ENCODE data around the gene KDM2A.

KDM2A gene

GRCh38 chr11:67278135-67278938 lies 159.3 kb downstream of the KDM2A start:
- peaks cover 62 to 70% of the 10 kb centered on the region in 2 donors for H3K36me3 Mint-ChIP-seq
- DNase-seq (no peak), ATAC-seq (replicated peaks) (no peak)
- H3K27ac Mint-ChIP-seq: peak overlapping the region; percentile 95
- H3K27me3 Mint-ChIP-seq: no peaks in the 10 kb centered on the region
- peaks cover 54 to 76% of the 10 kb centered on the region in 2 donors for H3K4me1 Mint-ChIP-seq
- peaks cover 1 to 3% of the 10 kb centered on the region in 2 donors for H3K9me3 Mint-ChIP-seq
- peak overlapping the region; percentile 68 to 79 for H3K4me3 Mint-ChIP-seq

DNA sequence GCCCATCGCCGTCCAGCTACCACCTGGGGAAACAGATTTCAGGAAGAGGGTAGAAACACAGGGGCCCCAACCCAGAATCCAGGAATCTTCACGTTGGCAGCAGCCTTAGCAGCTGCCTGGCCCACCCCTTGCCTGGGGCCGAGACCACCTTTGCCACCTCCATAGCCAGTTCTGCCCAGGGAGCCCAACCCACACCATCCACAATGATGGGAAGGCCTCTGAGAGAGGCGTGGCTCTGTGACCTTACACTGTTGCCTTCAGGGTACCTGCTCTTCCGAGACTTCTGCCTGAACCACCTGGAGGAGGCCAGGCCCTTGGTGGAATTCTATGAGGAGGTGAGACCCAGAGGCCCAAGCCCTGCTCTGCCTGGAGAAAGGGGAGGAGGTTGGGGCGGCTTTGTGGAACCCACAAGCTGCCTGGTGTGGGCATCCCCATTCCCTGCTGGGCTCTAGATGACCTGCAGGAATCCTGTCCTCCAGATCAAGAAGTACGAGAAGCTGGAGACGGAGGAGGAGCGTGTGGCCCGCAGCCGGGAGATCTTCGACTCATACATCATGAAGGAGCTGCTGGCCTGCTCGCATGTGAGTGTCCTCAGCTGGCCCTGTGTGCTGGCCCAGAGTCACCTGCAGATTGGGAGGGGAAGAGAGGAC lies 160.0 kb downstream of the KDM2A start:
- Mint-ChIP-seq H3K4me1 (peaks cover 53 to 72% of the 10 kb centered on the region in 2 donors), H3K4me3 (peak overlapping the region; percentile 57 to 79), H3K36me3 (peaks cover 65 to 74% of the 10 kb centered on the region in 2 donors), H3K27ac (peak overlapping the region; percentile 95), H3K9me3 (peaks cover 1 to 3% of the 10 kb centered on the region in 2 donors), H3K27me3 (no peaks in the 10 kb centered on the region)
- DNase-seq (no peak), ATAC-seq (replicated peaks) (no peak)

DNA sequence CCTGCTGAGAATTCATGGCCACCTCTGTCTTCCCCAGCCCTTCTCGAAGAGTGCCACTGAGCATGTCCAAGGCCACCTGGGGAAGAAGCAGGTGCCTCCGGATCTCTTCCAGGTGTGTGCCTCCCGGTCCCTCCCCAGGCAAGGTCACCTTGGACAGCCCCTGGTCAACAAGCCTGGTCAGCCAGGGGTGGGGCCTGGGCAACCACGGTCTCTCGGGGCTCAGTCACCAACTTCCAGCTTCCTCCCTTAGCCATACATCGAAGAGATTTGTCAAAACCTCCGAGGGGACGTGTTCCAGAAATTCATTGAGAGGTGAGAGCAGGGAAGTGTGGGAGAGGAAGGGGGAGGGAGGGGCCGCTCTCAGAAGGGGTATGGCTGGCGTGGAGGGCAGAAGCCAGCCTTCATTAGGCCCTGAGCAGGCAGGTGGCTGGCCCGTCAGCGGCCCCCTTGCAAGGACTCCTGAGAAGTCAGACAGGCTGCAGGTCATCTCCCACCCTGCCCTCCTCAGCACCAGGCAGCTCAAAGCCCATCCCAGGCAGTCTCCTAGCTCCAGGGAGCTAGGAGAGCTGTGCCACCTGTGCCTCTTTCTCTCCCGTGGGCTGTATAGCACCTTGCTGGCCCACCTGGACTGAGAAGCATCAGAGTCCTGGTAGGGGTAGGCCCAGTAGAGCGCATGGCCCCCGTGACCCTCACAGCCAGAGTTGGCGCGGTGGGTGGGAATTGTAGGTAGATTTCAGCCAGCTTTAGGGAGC lies 160.7 kb downstream of the KDM2A start:
- Mint-ChIP-seq H3K27me3 (no peaks in the 10 kb centered on the region), H3K27ac (peak overlapping the region; percentile 95), H3K4me3 (peak overlapping the region; percentile 21 to 46), H3K36me3 (peaks cover 62 to 71% of the 10 kb centered on the region in 2 donors), H3K4me1 (peaks cover 49 to 70% of the 10 kb centered on the region in 2 donors), H3K9me3 (peaks cover 1 to 3% of the 10 kb centered on the region in 2 donors)
- DNase-seq (no peak), ATAC-seq (replicated peaks) (no peak)

- Mint-ChIP-seq H3K36me3 (peaks cover 59 to 73% of the 10 kb centered on the region in 2 donors), H3K27ac (peak overlapping the region; percentile 95), H3K9me3 (peaks cover 1 to 3% of the 10 kb centered on the region in 2 donors), H3K4me1 (peaks cover 47 to 70% of the 10 kb centered on the region in 2 donors), H3K27me3 (no peaks in the 10 kb centered on the region), H3K4me3 (peak overlapping the region in 1 of 2 donors; percentile 13)
- DNase-seq (no peak), ATAC-seq (replicated peaks) (no peak)
These were observed 161.3 kb downstream of the KDM2A start for GRCh38 chr11:67280341-67280787.

- H3K36me3 Mint-ChIP-seq: peaks cover 59 to 72% of the 10 kb centered on the region in 2 donors
- no peak for ATAC-seq (replicated peaks)
These were observed 161.9 kb downstream of the KDM2A start for GRCh38 chr11:67280788-67281551.

GRCh38 chr11:67281552-67282150 lies 162.6 kb downstream of the KDM2A start:
- peaks cover 41 to 70% of the 10 kb centered on the region in 2 donors for H3K4me1 Mint-ChIP-seq
- peaks cover 0 to under 1% of the 10 kb centered on the region in 2 donors for H3K9me3 Mint-ChIP-seq
- H3K27me3 Mint-ChIP-seq: no peaks in the 10 kb centered on the region
- peaks cover 59 to 70% of the 10 kb centered on the region in 2 donors for H3K36me3 Mint-ChIP-seq
- no peak for DNase-seq
- no peak overlapping the region for H3K4me3 Mint-ChIP-seq
- peak overlapping the region; percentile 79 for H3K27ac Mint-ChIP-seq
- no peak for ATAC-seq (replicated peaks)

More at GRCh38 chr11:67280788-67281551, 161.9 kb downstream of the KDM2A start:
- H3K27ac Mint-ChIP-seq: peak overlapping the region; percentile 51
- H3K9me3 Mint-ChIP-seq: peaks cover 1 to 3% of the 10 kb centered on the region in 2 donors
- peaks cover 44 to 70% of the 10 kb centered on the region in 2 donors for H3K4me1 Mint-ChIP-seq
- H3K4me3 Mint-ChIP-seq: peak overlapping the region in 1 of 2 donors; percentile 13
- DNase-seq: no peak
- H3K27me3 Mint-ChIP-seq: no peaks in the 10 kb centered on the region

GRCh38 chr11:67282155-67282875 lies 163.3 kb downstream of the KDM2A start:
- no peaks in the 10 kb centered on the region for H3K27me3 Mint-ChIP-seq
- no peaks in the 10 kb centered on the region for H3K9me3 Mint-ChIP-seq
- no peak for DNase-seq
- peaks cover 43 to 70% of the 10 kb centered on the region in 2 donors for H3K4me1 Mint-ChIP-seq
- H3K36me3 Mint-ChIP-seq: peaks cover 64 to 73% of the 10 kb centered on the region in 2 donors
- no peak for ATAC-seq (replicated peaks)
- H3K27ac Mint-ChIP-seq: peak overlapping the region; percentile 81
- H3K4me3 Mint-ChIP-seq: peak overlapping the region in 1 of 2 donors; percentile 39

DNA sequence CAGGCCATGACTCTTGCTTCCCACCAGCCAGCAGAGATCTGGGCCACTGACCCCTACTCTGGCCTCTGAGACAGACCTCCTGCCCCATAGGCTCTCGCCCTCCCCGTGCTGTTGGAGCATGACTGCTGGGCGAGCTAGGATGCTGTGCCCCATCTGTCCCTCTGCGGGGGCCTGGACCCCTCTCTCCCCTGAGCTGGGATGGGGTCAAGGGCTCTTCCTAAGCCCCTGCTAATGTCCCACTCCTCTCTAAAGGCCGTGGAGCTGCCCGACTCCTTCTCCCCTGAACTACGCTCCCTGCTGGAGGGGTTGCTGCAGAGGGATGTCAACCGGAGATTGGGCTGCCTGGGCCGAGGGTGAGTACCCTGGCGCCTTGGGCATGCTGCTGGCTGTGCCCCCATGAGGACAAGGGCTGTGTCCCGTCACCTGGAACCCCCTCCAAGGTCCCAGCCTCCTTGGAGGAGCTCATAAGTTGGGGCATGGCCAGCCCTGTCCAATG lies 163.9 kb downstream of the KDM2A start:
- DNase-seq: no peak
- no peaks in the 10 kb centered on the region for H3K27me3 Mint-ChIP-seq
- H3K27ac Mint-ChIP-seq: peak overlapping the region; percentile 81
- H3K4me3 Mint-ChIP-seq: no peak overlapping the region
- ATAC-seq (replicated peaks): no peak
- peaks cover 64 to 73% of the 10 kb centered on the region in 2 donors for H3K36me3 Mint-ChIP-seq
- H3K9me3 Mint-ChIP-seq: peaks cover 0 to 1% of the 10 kb centered on the region in 2 donors
- peaks cover 43 to 70% of the 10 kb centered on the region in 2 donors for H3K4me1 Mint-ChIP-seq

GRCh38 chr11:67283481-67283963 lies 164.5 kb downstream of the KDM2A start:
- ATAC-seq (replicated peaks) (no peak), DNase-seq (no peak)
- Mint-ChIP-seq H3K27ac (peak overlapping the region; percentile 86), H3K9me3 (peaks cover 0 to 1% of the 10 kb centered on the region in 2 donors), H3K4me1 (peaks cover 42 to 69% of the 10 kb centered on the region in 2 donors), H3K27me3 (no peaks in the 10 kb centered on the region), H3K4me3 (no peak overlapping the region), H3K36me3 (peaks cover 66 to 74% of the 10 kb centered on the region in 2 donors)

DNA sequence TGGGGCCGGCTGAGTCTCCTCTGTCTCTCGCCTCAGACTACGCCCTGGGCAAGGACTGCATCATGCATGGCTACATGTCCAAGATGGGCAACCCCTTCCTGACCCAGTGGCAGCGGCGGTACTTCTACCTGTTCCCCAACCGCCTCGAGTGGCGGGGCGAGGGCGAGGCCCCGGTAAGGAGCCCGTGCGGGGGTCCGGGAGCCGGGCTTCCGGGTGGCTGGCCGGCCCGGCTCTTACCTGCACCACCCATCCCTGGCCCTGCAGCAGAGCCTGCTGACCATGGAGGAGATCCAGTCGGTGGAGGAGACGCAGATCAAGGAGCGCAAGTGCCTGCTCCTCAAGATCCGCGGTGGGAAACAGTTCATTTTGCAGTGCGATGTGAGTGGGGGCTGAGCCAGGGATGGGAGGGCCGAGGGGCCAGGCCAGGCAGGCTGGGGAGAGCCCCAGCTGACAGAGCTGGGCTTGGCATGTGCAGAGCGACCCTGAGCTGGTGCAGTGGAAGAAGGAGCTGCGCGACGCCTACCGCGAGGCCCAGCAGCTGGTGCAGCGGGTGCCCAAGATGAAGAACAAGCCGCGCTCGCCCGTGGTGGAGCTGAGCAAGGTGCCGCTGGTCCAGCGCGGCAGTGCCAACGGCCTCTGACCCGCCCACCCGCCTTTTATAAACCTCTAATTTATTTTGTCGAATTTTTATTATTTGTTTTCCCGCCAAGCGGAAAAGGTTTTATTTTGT lies 165.9 kb downstream of the KDM2A start:
- Mint-ChIP-seq H3K4me3 (no peak overlapping the region), H3K27ac (peak overlapping the region; percentile 86), H3K36me3 (peaks cover 55 to 64% of the 10 kb centered on the region in 2 donors), H3K9me3 (peaks cover 0 to 1% of the 10 kb centered on the region in 2 donors), H3K4me1 (peaks cover 39 to 61% of the 10 kb centered on the region in 2 donors), H3K27me3 (no peaks in the 10 kb centered on the region)
- ATAC-seq (replicated peaks): no peak
- DNase-seq: no peak

DNA sequence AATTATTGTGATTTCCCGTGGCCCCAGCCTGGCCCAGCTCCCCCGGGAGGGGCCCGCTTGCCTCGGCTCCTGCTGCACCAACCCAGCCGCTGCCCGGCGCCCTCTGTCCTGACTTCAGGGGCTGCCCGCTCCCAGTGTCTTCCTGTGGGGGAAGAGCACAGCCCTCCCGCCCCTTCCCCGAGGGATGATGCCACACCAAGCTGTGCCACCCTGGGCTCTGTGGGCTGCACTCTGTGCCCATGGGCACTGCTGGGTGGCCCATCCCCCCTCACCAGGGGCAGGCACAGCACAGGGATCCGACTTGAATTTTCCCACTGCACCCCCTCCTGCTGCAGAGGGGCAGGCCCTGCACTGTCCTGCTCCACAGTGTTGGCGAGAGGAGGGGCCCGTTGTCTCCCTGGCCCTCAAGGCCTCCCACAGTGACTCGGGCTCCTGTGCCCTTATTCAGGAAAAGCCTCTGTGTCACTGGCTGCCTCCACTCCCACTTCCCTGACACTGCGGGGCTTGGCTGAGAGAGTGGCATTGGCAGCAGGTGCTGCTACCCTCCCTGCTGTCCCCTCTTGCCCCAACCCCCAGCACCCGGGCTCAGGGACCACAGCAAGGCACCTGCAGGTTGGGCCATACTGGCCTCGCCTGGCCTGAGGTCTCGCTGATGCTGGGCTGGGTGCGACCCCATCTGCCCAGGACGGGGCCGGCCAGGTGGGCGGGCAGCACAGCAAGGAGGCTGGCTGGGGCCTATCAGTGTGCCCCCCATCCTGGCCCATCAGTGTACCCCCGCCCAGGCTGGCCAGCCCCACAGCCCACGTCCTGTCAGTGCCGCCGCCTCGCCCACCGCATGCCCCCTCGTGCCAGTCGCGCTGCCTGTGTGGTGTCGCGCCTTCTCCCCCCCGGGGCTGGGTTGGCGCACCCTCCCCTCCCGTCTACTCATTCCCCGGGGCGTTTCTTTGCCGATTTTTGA lies 166.8 kb downstream of the KDM2A start:
- DNase-seq (no peak), ATAC-seq (replicated peaks) (no peak)
- H3K36me3 Mint-ChIP-seq: peaks cover 52 to 58% of the 10 kb centered on the region in 2 donors
- peak overlapping the region; percentile 99 for H3K27ac Mint-ChIP-seq
- no peaks in the 10 kb centered on the region for H3K27me3 Mint-ChIP-seq
- H3K4me3 Mint-ChIP-seq: peak overlapping the region; percentile 21 to 91
- peaks cover 40 to 61% of the 10 kb centered on the region in 2 donors for H3K4me1 Mint-ChIP-seq
- peaks cover 0 to 1% of the 10 kb centered on the region in 2 donors for H3K9me3 Mint-ChIP-seq

Measured in stimulated activated naive B cell treated with anti-CD40 and anti-IgM and Interleukin-4, amounts not matched to agents 10 μg/mL and 1 μg/mL and 100 μg/mL, for 72 hours (primary cell).